Stimulated activated CD4-positive, alpha-beta T cell treated with anti-CD3 and anti-CD28 coated beads, Interleukin-15, amount 100 ng/mL, for 1 hour (primary cell): ENCODE measurements around the gene GABRG3.

Source experiments
- DNase-seq, 2 donors: peaks; one replicate each; pipeline ENCODE4 v3.0.0-alpha.2; 2020; ENCODE audit warnings: low read depth in 1 of 2, low spot score in 1 of 2

GABRG3 gene

GRCh38 chr15:27399241-27399640, 428.3 kb downstream of the GABRG3 start:
- no peak for DNase-seq

- no peak for DNase-seq
These were observed 430.5 kb downstream of the GABRG3 start for GRCh38 chr15:27401471-27401870.

- no peak for DNase-seq
These were observed 437.4 kb downstream of the GABRG3 start for GRCh38 chr15:27408428-27408827.

- DNase-seq, result no peak
These were observed 440.1 kb downstream of the GABRG3 start for GRCh38 chr15:27410996-27411605.

GRCh38 chr15:27412415-27412814, 441.4 kb downstream of the GABRG3 start:
- no peak for DNase-seq

- DNase-seq, result no peak
These were observed 443.3 kb downstream of the GABRG3 start for GRCh38 chr15:27414168-27414870.

GRCh38 chr15:27418726-27419125, 447.7 kb downstream of the GABRG3 start:
- DNase-seq, result no peak

- DNase-seq, result no peak
These were observed 452.0 kb downstream of the GABRG3 start for GRCh38 chr15:27422997-27423396.

GRCh38 chr15:27426805-27427204, 455.8 kb downstream of the GABRG3 start:
- DNase-seq, result no peak

GRCh38 chr15:27427276-27427675, 456.3 kb downstream of the GABRG3 start:
- DNase-seq, result no peak

- no peak for DNase-seq
These were observed 457.2 kb downstream of the GABRG3 start for GRCh38 chr15:27428151-27428550.

GRCh38 chr15:27429577-27429976, 458.6 kb downstream of the GABRG3 start:
- no peak for DNase-seq

GRCh38 chr15:27433604-27434003, 462.6 kb downstream of the GABRG3 start:
- DNase-seq, result no peak

- no peak for DNase-seq
These were observed 467.7 kb downstream of the GABRG3 start for GRCh38 chr15:27438403-27439375.

- DNase-seq, result no peak
These were observed 470.1 kb downstream of the GABRG3 start for GRCh38 chr15:27441120-27441519.

GRCh38 chr15:27448234-27448633, 477.3 kb downstream of the GABRG3 start:
- no peak for DNase-seq

- DNase-seq, result no peak
These were observed 478.0 kb downstream of the GABRG3 start for GRCh38 chr15:27448986-27449385.

GRCh38 chr15:27449941-27450340, 479.0 kb downstream of the GABRG3 start:
- no peak for DNase-seq

- no peak for DNase-seq
These were observed 483.5 kb downstream of the GABRG3 start for GRCh38 chr15:27454281-27455075.

GRCh38 chr15:27456807-27457206, 485.8 kb downstream of the GABRG3 start:
- DNase-seq, result no peak

GRCh38 chr15:27457766-27458165, 486.8 kb downstream of the GABRG3 start:
- DNase-seq, result no peak
